H4 (cell line): ENCODE results near the gene KDM1B. TPM values are rescaled to one million over a fixed set of nuclear protein-coding genes. Genes with fewer than 3 reads are reported as not detected.

Source experiments
- DNase-seq: peaks from one replicate; pipeline ENCODE4 v3.0.0-alpha.2; 2015; ENCODE audit warnings: low spot score
- total RNA-seq: library from RNA; depleted of rRNA; stranded (reverse); fragments of >200 nt; shearing (Covaris generic); gene quantifications from 2 replicates; pipeline ENCODE4 v1.2.3, GENCODE V29; 2014; rRNA removed

KDM1B gene
- total RNA-seq, 1 experiment from 2014 or later: 6.6 TPM

DNA sequence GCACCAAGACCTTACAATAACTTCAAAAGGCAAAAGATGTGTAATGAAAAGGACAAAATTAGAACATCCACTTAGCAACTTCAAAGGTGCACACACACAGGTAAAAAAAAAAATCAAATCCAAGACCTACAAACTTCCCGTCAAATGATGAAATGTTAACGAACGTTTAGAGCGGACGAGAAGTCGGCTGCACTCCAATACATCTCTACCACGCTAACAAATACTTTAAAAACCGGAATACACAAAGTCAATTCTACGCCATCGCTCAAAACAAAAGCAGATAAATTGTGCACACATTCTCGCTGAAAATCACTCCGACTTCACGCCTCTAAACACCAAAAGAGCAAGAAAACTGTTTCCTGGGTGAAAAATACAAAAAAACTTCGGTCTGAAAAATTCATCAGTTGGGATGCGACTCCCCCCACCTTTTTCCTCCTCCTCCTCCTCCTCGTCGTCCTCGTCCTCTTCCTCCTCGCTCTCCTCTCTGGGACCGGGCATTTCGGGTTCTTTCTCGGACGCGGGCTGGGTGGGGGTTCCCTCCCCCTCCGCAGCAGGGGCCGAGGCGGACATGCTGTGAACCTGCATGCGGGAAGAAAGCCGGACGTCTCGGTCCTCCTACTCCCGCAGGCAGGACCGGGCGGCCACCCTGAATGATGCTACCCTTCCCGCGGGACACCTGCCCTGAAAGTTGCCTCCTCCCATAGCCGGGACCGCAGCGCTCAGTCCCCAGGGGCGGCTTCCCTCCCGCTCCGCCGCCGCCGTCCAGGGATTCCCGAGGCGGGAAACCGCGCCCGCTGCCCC, 108.4 kb downstream of the KDM1B start:
- DNase-seq: no peak

DNA sequence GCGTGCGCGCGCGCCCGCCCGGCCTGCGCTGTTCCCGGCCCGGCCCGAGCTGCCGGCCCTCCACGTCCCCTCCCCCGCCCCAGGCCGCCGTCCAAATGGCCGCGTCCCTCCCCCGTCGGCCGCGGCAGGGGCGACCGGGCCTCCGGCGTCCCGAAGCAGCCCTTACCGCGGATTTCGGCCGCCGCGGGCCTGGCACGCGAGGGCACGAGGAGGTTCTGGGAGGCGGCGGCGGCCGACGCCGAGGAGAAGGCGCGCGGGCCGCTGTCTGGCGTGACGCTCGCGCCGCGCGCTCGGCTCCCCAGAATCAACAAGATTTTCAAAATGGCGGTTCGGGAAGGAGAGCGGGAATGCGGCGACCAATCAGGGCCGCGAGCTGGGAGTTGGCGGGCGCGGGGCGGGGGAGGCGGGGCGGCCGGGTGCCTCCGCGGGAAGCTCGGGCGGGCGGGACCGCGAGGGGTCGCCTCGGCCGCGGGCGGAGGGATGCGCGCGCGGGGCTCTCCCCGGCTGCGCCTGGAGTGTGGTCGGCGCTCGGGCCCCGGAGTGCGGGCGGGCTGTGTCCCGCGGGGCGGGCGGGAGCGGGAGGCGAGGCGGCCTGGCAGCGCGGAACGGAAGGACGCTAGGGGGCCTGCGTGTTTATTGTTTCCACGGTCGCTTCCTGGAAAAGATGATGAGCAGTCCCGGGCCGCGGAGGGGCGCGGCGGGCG, 109.1 kb downstream of the KDM1B start, which contains the start of gene DEK:
DEK (minus strand) TSS at position 312 of the 704 bp plus-strand sequence. CDS start 543 bp downstream, outside the sequence.
- peak; percentile 73 for DNase-seq

DNA sequence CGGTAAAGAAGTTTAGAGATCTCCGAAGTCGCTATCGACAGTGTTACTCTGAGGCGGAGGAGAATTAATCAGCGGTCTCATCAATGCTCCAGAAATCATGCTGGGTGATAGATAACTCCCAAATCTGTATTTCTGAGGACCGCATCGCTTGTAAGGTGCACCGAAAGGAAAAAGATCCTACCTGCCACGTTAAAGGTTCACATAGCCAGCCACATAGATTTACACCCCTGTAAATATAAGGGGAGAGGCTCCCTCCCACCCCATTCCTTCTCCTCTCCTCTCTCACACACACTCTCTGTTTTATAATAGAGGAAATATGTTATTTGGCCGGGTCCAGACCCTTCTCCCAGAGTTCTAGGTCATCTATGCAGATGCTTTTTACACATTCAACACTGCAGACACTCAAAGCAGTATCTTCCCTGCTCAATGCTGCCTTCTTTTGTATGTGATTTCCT, 109.7 kb downstream of the KDM1B start:
- DNase-seq: no peak

DNA sequence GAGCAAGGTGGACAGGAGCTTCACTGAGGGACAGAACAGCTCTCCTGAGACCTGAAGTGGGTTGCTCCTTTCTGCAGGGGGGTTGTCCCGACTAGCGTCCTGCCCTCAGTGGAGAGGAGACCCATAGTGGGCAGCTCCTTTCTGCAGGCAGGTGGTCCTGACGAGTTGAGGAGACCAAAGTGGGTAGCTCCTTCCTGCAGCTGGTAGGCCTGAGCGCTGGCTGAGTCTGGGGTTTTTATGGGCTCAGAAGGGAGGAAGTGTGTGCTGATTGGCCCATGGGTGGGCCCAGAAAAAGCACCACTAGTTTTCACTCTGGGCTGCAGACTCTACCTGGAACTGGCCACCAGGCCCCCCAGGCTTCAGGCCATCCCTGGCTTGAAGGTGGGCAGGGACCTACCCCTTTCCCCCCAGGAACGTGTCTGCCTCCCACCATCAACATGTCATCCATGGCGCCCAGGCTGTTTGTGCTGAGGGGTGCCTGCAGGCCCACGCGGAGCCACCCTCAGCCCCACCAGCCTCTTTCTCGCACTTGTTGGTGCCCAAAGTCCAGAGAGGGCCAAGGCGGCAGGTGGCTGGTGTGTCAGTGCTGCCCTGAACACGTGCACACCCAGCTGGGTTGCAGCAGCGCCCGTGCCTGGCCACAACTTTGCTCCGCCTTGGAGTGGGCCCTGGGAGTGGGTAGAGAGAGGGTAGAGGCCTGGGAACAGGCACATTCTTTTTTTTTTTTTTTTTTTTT, 110.7 kb downstream of the KDM1B start:
- no peak for DNase-seq

DNA sequence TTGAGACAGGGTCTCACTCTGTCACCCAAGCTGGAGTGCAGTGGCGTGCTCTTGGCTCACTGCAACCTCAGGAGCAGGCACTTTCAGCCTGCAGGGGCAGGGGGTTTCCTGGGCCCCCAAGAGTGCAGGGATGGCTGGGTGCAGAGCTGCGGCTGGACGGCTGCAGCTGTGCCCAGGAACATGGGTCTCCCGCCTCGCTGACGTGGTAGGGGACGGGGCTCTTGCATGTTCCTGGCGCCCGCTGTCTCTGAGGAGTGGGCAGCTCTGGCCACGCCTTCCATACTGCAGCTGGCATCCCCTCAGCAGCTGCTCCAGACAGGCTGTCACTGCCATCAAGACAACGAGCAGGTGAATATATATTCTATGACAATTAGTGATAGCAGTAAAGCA, 111.3 kb downstream of the KDM1B start:
- DNase-seq: no peak

DNA sequence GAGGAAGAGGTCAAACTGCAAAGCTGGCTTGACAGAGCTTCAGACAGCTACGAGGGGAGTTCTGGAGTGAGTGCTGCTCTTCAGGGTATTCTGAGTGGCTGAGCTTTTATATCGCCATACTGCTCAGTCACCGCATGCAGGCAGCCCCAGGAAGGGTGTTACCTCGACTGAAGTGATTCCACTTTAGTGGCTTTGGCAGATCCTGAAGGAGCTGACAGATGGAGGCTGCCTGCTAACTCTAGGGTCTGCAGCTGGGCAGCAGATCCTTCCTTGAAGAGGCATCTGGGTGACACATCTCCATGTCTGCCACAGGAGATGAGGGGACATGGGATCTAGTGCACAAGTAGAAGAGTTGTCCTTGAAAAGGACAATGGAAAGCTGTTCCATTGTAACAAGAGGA, 112.8 kb downstream of the KDM1B start:
- DNase-seq: no peak

DNA sequence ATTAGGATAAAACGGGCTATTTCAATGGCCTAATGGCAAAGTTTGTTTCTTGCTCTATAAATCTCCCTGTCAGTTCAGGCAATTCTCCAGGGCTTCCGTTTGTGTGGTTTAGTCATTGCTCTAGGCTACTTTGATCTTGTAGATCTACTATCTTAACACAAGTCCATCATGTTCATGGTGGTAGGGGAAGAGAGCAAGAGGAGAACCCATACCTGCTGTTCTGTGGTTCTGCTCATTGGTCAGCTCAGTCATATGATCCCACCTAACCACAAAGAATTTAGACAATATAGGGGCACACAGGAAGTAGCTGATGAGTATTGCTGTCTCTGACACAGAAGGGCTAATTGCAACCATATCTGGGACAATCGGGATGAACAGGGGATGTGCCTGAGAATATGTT, 114.0 kb downstream of the KDM1B start:
- no peak for DNase-seq

DNA sequence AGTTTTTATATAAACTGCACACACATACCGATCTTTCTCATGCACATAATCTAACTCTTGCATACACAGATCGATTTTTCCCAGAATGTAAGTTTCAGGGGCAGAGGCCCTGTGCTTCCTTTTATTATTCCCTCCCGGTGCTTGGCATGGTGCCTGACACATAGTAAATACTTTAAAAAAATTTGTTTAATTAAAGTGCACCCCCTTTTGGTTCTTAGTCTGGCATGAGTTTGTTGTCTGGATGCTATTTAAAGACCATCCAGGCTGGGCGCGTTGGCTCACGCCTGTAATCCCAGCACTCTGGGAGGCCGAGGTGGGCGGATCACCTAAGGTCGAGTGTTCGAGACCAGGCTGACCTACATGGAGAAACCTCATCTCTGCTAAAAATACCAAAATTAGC, 114.5 kb downstream of the KDM1B start:
- DNase-seq: no peak

DNA sequence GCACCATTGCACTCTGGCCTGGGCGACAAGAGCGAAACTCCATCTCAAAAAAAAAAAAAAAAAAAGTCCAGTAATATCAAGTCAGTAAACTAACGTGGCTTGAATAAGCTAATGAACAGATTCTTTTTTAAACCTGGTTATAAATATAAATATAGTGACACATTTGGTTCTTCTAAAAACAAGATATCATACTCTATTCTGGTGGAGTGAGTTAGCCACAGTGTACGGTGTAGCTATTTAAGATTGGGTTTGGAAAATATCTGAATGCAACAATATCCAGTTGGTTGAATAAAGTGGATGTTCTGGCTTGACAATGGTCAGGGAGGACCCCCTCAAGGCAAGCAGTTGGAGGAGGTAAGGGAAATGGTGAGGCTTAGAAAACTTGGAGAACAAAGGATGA, 115.0 kb downstream of the KDM1B start:
- no peak for DNase-seq

Other genes starting within 250 kb of the KDM1B start
- 11.4 and 12.7 TPM in 2 replicates for gene KIF13A, start 167.8 kb upstream of the KDM1B start, total RNA-seq
- 0.04 and 0.29 TPM in 2 replicates for gene NHLRC1, start 32.7 kb upstream of the KDM1B start, total RNA-seq
- 16.6 and 17.1 TPM in 2 replicates for gene TPMT, start 345 bp upstream of the KDM1B start, total RNA-seq
- 123 and 141 TPM in 2 replicates for gene DEK, start 109.1 kb downstream of the KDM1B start, total RNA-seq
- gene RNF144B, start 231.9 kb downstream of the KDM1B start, total RNA-seq: 0.27 and 0.31 TPM in 2 replicates